Fibroblast of skin of right quadriceps (primary cell): Measurements from ENCODE around the gene MEGF10.
"Not testable (repeated sequence)": the region's sequence is repeated elsewhere in the genome, so short reads cannot be mapped to it uniquely, and the experiment has no call there.

Experiments used
- DNase-seq: peaks from one replicate; pipeline ENCODE4 v3.0.0-alpha.2; 2013

MEGF10 gene

DNA sequence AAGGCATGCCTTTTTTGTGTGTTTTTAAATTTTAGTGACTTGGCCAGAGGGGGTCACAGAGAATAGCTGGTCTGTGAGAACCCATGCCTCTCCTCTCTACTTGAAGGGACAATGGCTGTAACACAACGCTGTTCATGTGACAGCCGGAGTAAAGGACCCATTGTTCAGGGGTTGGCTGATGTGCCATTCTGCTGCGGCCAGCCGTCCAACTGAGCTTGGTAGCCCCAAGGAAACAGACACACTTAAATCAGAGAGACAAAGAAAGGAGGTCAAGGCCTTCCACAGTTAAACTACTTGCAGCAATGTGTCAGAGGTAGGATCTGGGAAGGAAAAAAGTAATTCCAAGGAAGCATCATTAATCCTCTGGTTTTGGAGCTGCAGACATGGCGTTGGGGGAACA, 8.1 kb downstream of the MEGF10 start:
- no peak for DNase-seq

DNA sequence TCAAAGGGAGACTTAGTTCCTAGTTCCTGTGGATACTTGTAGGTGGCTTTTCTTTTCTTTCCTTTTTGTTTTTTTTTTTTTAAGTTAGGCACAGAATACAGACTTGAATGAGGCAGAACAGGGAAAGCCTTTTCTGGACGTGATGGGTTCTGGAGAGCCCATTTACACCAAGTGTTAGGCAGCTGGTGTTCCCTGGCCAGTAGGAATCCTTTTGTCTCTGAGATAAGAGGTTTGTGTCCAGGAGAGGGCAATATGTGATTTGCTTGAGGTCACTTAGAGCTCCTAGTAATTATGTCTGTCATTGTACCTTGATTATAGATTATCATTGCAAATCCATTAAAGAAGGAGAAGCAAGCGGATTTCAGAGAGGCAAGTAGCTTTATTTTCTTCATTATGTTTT, 9.1 kb downstream of the MEGF10 start:
- DNase-seq = no peak

- DNase-seq = no peak
Measured at GRCh38 chr5:127302509-127302908, 11.9 kb downstream of the MEGF10 start.

GRCh38 chr5:127303404-127303803, 12.8 kb downstream of the MEGF10 start:
- no peak for DNase-seq

GRCh38 chr5:127305493-127305892, 14.9 kb downstream of the MEGF10 start:
- no peak for DNase-seq

- DNase-seq = no peak
Measured at GRCh38 chr5:127306036-127306435, 15.4 kb downstream of the MEGF10 start.

DNA sequence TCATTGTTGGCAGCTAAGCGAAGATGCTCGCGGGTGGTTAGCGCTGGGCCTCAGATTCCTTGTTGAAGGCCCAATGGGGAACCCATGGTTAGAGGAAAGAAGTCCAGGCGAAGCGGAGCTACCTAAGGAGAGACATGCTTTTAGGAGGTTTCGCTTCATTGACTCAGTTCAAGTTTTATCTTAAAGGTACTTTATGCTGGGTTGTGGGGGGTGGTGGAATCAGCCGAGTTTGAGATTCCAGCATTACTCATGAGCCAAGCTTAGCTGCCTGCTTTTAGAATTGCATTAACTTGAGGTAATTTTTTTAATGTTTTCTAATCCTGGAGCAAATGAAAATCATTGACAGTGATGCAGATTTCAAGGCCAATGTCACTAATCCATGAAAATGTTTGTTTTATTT, 16.1 kb downstream of the MEGF10 start:
- DNase-seq = no peak

GRCh38 chr5:127307868-127308267, 17.3 kb downstream of the MEGF10 start:
- DNase-seq = no peak

DNA sequence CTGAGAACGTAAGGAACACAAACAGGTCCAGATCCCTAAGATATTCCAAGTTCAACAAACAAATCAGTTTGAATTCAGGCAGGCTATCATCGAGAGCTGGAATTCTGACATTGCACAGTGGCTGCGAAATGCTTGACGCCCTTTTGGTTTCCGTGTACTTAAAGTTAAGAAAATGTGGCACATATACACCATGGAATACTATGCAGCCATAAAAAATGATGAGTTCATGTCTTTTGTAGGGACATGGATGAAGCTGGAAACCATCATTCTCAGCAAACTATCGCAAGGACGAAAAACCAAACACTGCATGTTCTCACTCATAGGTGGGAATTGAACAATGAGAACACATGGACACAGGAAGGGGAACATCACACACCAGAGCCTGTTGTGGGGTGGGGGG, 17.7 kb downstream of the MEGF10 start:
- not testable (repeated sequence) for DNase-seq

DNA sequence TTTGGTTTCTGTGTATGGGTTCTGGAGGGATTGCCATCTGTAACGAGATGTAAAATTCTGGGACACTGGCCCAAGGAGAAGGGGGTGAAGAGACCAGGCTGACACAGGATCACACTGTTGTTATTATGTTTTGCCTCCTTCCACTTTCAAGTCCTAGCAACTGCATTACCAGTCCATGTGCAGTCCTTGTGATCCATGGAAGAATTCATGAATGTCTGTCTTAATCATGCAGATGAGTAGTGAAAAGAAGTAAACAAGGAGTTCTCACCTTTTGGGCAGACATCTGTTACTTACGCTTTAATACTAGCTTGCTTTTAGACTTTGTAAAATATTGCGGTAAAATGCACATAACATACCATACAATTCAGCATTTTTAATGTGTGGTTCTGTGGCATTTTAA, 18.3 kb downstream of the MEGF10 start:
- DNase-seq = no peak

- DNase-seq = no peak
Measured at GRCh38 chr5:127311349-127311748, 20.8 kb downstream of the MEGF10 start.

GRCh38 chr5:127311781-127312525, 21.4 kb downstream of the MEGF10 start:
- no peak for DNase-seq

DNA sequence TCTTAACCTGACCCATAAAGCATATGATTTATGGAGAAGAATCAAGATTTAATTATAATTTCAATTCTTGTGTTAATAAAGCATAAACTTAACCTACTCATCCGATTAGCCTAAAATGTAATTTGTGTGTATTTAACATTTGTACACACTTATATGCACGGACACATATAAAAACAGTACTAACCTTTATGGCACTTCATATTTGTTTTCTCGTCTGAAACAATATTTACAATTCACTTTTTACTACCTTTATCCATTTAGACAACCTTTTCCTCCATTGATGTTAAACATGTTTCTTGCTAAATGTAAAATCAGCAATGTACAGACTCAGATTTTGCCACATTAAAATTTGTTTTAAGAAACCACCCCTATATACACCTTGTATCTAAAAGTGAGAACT, 22.8 kb downstream of the MEGF10 start:
- no peak for DNase-seq

- peak; percentile 29 for DNase-seq
Measured at GRCh38 chr5:127313847-127314473, 23.4 kb downstream of the MEGF10 start.

GRCh38 chr5:127316011-127316410, 25.4 kb downstream of the MEGF10 start:
- no peak for DNase-seq

GRCh38 chr5:127317385-127317784, 26.8 kb downstream of the MEGF10 start:
- DNase-seq = not testable (repeated sequence)

- DNase-seq = peak; percentile 32
Measured at GRCh38 chr5:127320032-127320965, 29.7 kb downstream of the MEGF10 start.

- no peak for DNase-seq
Measured at GRCh38 chr5:127321465-127321864, 30.9 kb downstream of the MEGF10 start.

DNA sequence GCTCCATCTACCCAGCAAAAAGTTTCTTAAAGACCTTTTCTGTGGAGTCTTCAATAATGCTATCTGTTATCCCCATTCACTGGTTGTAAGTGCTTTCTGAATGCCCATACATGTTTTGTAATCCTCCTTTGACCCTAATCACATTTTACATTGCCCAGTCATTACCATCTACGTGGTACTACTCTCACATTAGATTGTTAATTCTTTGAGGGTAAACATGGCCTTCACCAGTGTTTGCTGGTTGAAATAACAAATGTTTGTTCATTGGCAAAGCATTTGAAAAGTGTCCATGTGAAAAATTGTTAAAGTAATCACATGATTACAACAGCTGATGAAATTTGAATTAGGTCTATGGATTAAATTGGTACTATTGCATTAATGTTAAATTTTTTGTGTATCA, 31.8 kb downstream of the MEGF10 start:
- no peak for DNase-seq

GRCh38 chr5:127324756-127325155, 34.2 kb downstream of the MEGF10 start:
- DNase-seq = no peak

DNA sequence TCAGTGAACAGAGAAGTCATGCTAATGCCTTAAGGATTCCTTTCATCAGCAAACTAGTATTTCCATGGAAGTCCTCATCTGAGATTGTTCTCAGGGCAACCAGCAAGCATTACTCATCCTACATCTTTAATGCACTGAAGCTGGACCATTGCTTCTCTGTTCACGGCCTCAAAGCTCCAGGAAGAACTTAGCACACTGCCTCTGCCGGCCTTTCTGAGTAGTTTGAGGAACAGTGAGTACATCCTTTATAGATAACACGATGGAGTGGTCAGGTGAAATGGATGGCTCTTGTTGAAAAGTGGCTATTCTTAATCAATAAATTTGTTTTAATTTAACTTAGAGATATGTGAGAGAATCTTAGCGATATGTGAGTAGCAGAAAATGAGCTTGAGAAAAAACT, 35.8 kb downstream of the MEGF10 start:
- DNase-seq = no peak

DNA sequence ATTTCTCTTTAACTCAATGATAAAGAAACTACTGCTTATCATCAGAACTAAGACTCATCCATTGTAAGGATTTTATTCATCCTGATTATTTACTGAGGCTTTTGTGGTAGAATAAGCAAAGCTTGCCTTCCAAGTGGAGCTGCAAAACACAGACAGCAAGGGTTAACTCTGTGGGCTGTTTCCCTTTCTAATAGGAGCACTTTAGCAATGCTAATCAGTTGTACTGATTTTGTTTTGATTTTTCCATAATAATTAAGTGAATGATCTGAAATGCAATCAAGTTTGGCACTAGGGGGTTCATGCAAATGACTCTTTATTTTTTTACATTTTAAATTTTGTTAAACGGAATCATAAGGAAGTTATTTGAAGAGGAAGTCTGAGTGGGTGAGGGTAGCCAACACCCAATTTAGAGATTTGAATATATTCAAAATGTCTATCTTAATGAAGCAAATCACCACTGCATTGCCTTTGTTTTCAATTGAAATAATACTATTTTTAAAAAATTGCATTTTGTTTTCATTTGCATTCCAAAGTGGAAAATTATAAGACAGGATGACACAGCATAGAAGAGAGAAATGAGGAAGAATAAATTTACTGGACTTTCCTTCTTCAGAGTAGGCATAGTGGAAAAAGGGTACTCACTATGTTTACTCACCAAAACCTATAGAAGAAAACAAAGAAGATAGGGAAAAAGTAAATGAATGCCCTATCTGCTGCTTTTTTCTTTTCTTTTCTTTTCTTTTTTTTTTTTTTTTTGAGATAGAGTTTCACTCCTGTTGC, 36.6 kb downstream of the MEGF10 start:
- no peak for DNase-seq

- DNase-seq = no peak
Measured at GRCh38 chr5:127330116-127330515, 39.5 kb downstream of the MEGF10 start.
